ENCODE measurements around the gene NOS3. TPM values are rescaled to one million over a fixed set of nuclear protein-coding genes. Genes with fewer than 3 reads are reported as not detected.

Gene NOS3
- total RNA-seq, 1 donor from 2014 or later, result 15.1 TPM

DNA sequence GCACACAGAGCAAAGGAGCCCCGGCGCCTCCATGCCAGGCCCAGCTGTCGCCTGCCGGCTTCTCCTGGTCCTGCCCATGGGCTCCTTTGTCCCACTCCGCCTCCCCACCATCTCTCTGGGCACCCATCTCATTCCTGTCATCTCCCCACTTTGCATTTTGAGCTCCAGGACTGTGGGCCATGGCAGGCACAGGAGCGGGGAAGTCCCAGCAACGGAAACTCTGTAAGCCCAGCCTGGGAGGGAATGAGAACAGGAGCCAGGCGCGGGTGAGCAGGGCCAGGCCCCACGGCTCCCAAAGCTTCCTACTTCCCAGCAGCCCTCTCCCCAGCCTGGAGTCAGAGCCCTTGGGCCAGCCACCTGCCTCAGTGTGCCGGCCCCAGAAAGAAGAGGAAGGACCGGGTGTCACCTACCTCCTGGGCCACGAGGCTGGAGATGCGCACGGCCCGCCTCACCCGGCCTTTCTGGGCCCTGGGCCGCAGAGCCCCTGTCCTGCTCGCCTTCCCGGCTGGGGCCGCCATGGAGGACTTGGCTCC is 35.8 kb upstream of the NOS3 start:
- intact Hi-C loops (cut with DNase I), result no loop called here
- ATAC-seq, result peak in 1 of 2 donors; percentile 3
- H3K4me1 ChIP-seq, result peaks cover 9% of the 10 kb centered on the region
- no peaks in the 10 kb centered on the region for H3K9me3 ChIP-seq
- no peak for DNase-seq
- H3K27me3 ChIP-seq (ENCODE audit: low read depth), result peaks cover 56% of the 10 kb centered on the region
- H3K4me3 ChIP-seq, result no peak overlapping the region
- no peak overlapping the region for H3K27ac ChIP-seq
- no peaks in the 10 kb centered on the region for H3K36me3 ChIP-seq
- TF ChIP-seq, protein P1, sequence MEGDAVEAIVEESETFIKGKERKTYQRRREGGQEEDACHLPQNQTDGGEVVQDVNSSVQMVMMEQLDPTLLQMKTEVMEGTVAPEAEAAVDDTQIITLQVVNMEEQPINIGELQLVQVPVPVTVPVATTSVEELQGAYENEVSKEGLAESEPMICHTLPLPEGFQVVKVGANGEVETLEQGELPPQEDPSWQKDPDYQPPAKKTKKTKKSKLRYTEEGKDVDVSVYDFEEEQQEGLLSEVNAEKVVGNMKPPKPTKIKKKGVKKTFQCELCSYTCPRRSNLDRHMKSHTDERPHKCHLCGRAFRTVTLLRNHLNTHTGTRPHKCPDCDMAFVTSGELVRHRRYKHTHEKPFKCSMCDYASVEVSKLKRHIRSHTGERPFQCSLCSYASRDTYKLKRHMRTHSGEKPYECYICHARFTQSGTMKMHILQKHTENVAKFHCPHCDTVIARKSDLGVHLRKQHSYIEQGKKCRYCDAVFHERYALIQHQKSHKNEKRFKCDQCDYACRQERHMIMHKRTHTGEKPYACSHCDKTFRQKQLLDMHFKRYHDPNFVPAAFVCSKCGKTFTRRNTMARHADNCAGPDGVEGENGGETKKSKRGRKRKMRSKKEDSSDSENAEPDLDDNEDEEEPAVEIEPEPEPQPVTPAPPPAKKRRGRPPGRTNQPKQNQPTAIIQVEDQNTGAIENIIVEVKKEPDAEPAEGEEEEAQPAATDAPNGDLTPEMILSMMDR (IDR thresholded peaks at IDR 0.05), result no peak

DNA sequence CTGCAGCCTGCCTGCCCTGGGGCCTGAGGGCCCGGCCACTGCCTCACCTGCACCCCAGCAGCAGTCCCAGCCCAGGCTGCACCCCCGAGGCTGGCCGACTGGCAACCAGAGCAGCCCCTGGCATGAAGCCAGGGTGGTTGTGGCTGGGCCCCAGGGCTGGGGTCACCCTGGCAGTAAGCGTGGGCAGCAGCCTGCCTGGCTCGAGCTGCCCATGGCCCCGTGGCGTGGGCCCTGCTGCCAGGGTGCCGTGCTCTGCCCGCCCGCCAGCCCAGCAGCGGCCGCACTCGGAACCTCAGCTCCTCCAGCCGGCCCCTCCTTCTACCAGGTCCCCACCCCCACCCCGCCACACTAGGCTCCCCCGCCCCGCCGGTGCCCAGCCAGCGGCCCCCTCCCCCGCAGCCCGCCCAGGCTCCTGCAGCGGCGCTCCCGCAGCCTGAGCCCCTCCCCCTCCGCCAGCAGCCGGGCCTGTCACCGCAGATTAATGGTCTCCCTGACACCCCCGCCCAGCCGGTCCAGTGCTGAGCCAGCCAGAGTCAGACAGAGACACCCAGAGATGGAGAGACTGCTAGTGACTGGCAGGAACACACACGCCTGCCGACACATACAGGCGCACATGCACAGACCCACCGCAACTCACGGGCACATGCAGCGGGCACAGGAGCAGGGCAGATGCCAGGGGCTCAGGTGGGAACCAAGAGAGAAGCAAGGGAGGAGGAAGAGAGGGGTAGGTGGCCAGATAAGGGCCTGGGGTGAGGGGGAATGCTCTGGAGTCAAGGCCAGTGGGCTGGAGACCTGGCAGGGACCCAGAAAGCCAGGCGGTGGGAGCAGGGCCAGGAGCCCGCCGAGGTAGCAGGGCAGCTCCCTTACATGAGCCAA is 35.1 kb upstream of the NOS3 start:
- Histone ChIP-seq H3K36me3 (no peaks in the 10 kb centered on the region), H3K9me3 (no peaks in the 10 kb centered on the region), H3K27me3 (ENCODE audit: low read depth) (peaks cover 56% of the 10 kb centered on the region), H3K4me3 (no peak overlapping the region), H3K27ac (no peak overlapping the region), H3K4me1 (peaks cover 9% of the 10 kb centered on the region)
- intact Hi-C loops (cut with DNase I), result no loop called here
- peak; percentile 12 to 20 for ATAC-seq
- DNase-seq, result no peak
- TF ChIP-seq, protein P1 (IDR thresholded peaks at IDR 0.05), result no peak

DNA sequence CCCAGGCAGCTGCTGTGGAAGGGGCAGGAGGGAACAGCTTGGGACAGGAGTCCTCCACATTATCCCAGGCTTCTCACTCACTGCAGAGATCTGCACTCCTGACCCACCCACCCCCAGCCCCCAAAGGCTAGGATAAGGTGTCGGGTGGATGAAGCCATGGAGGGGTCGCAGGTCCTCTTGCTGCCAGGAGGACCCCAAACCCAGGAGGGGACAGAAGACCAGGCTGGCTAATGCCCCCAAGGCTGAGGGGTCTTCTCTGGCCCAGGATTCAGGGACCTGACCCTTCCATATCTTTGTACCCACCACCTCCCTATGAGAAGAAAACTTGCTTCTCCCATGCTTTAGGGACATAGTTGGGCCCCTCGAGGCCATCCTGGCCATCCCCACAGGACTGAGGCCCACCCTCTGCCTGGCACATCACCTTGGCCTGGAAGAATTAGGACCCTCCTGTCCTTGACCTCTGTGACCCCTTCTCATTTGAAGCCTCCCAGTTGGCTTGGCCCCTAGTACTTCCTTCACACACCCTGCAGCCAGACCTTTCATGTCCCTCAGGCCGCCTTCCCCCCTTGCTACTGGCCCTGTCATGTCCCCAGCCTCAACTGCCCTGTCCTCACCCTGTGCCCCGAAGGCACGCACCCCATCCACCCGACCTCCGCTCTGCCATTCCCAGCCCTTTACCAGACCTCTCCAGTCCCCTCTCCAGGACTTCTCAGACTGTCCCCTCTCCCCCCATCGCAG is 34.3 kb upstream of the NOS3 start:
- peaks cover 60% of the 10 kb centered on the region for H3K27me3 ChIP-seq (ENCODE audit: low read depth)
- intact Hi-C loops (cut with DNase I), result no loop called here

DNA sequence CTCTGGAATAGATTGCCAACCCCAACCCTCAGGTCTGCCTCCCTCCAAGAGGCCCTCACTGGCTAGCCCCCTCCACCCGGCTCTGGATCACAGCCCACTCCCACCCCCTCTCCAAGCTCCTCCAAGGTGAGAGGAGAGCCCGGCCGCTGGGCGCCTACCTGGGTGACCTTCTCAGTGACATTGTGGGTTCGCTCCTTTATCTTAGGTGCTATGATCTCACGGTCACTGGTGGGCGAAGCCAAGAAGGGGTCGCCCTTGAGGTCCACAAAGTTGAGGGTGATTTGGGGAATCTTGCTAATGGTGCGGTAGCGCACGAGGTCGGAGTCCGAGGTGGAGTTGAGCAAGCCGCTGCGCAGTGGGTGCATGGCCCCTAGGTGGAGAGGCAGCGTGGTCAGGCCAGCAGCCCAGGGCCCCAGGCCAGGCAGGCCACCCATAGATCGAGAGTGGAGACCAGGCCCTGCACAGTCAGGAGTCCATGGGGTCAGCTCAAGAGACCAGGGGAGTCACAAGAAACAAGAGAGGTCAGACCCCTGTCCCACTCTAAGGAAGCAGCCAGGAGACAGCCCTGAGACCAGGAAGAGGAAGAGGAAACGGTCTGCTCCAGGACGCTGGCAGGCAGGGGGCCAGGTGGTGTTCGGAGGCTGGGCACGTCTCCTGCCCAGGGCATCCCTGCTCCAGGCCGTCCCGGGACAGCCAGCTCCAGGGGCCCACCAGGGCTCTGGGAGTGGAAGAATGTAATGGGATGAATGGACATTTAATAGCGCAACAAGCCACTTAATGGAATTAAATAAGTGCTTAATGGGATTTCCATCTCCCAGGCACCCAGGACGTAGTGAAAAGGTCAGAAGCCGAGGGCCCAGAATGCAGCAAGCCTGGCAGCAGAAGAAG is 33.4 kb upstream of the NOS3 start:
- H3K27me3 ChIP-seq (ENCODE audit: low read depth), result peaks cover 65% of the 10 kb centered on the region
- no peak for ATAC-seq
- no peak overlapping the region for H3K27ac ChIP-seq
- H3K36me3 ChIP-seq, result no peaks in the 10 kb centered on the region
- no peak for DNase-seq
- H3K9me3 ChIP-seq, result no peaks in the 10 kb centered on the region
- peaks cover 16% of the 10 kb centered on the region for H3K4me1 ChIP-seq
- H3K4me3 ChIP-seq, result no peak overlapping the region
- intact Hi-C loops (cut with DNase I), result no loop called here
- TF ChIP-seq, protein P1 (IDR thresholded peaks at IDR 0.05), result no peak

More for the DNA sequence above, 34.3 kb upstream of the NOS3 start:
- Histone ChIP-seq H3K4me3 (no peak overlapping the region), H3K36me3 (no peaks in the 10 kb centered on the region), H3K4me1 (peaks cover 9% of the 10 kb centered on the region), H3K9me3 (no peaks in the 10 kb centered on the region), H3K27ac (no peak overlapping the region)
- ATAC-seq (no peak), DNase-seq (no peak)
- TF ChIP-seq, protein P1 (IDR thresholded peaks at IDR 0.05), result no peak

DNA sequence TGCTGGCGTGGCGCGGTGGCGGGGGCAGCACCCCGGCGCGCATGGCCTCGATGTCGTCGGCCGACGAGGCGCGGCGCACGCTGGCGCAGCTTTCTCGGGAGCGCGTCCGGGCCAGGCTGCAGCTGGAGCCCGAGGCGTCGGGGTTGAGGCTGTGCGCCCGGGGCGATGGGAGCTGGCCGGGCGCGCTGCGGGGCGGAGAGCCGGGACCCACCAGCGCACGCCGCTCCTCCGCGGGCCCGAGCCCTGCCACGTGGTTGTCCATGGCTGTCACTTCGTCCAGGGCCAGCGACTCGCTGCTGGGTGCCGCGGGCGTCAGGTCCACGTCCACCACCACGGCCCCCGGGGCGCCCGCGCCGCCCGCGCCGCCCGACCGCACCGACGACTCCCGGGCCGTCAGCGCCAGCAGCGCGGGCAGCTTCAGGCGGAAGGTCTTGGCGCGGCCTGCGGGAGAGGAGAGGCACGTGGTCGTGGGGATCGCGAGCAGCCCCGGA is 32.7 kb upstream of the NOS3 start:
- no peak for DNase-seq
- Histone ChIP-seq H3K27me3 (ENCODE audit: low read depth) (peaks cover 66% of the 10 kb centered on the region), H3K9me3 (no peaks in the 10 kb centered on the region), H3K4me1 (peaks cover 21% of the 10 kb centered on the region), H3K4me3 (no peak overlapping the region), H3K36me3 (no peaks in the 10 kb centered on the region), H3K27ac (no peak overlapping the region)
- no peak for ATAC-seq
- intact Hi-C loops (cut with DNase I), result no loop called here
- TF ChIP-seq, protein P1 (IDR thresholded peaks at IDR 0.05), result no peak

Measured in lower lobe of right lung (tissue), 2 donors.